HEK293 (cell line): Measurements from ENCODE around the gene CSF1.

Experiments used
- KLF8 ChIP-seq: fragments of 450-650 bp; formaldehyde crosslinking; IDR thresholded peaks from 2 replicates; pipeline ENCODE4 v1.5.1; 2016; ENCODE audit warnings: missing biosample characterization, missing genetic modification characterization
- MYNN ChIP-seq: fragments of 450-650 bp; formaldehyde crosslinking; IDR thresholded peaks from 2 replicates; pipeline ENCODE4 v1.5.1; 2016; ENCODE audit warnings: missing biosample characterization, missing genetic modification characterization, borderline replicate concordance
- OSR2 ChIP-seq: fragments of 450-650 bp; formaldehyde crosslinking; IDR thresholded peaks from 2 replicates; pipeline ENCODE4 v1.5.1; 2016; ENCODE audit warnings: missing biosample characterization, missing genetic modification characterization
- PRDM1 ChIP-seq: fragments of 450-650 bp; formaldehyde crosslinking; IDR thresholded peaks from 2 replicates; pipeline ENCODE4; 2016; ENCODE audit warnings: missing biosample characterization, missing genetic modification characterization
- RBAK ChIP-seq: fragments of 450-650 bp; formaldehyde crosslinking; IDR thresholded peaks from 2 replicates; pipeline ENCODE4 v1.5.1; 2016; ENCODE audit warnings: missing biosample characterization, missing genetic modification characterization
- SCRT1 ChIP-seq: fragments of 450-650 bp; formaldehyde crosslinking; IDR thresholded peaks from 2 replicates; pipeline ENCODE4 v1.5.1; 2016; ENCODE audit warnings: missing biosample characterization, missing genetic modification characterization, borderline replicate concordance
- YY2 ChIP-seq: fragments of 450-650 bp; formaldehyde crosslinking; IDR thresholded peaks from 2 replicates; pipeline ENCODE4 v1.5.1; 2016; ENCODE audit warnings: missing biosample characterization, missing genetic modification characterization
- ZBTB10 ChIP-seq: fragments of 450-650 bp; formaldehyde crosslinking; IDR thresholded peaks from 2 replicates; pipeline ENCODE4 v1.5.1; 2016; ENCODE audit warnings: missing biosample characterization, missing genetic modification characterization
- ZBTB17 ChIP-seq: fragments of 450-650 bp; formaldehyde crosslinking; IDR thresholded peaks from 2 replicates; pipeline ENCODE4 v1.5.1; 2016; ENCODE audit warnings: missing biosample characterization, missing genetic modification characterization
- ZBTB49 ChIP-seq: fragments of 450-650 bp; formaldehyde crosslinking; IDR thresholded peaks from 2 replicates; pipeline ENCODE4 v1.5.1; 2016; ENCODE audit warnings: missing biosample characterization, missing genetic modification characterization, low read depth
- ZFP37 ChIP-seq: fragments of 450-650 bp; formaldehyde crosslinking; IDR thresholded peaks from 2 replicates; pipeline ENCODE4 v1.5.1; 2016; ENCODE audit warnings: missing biosample characterization, missing genetic modification characterization
- ZFP41 ChIP-seq: fragments of 450-650 bp; formaldehyde crosslinking; IDR thresholded peaks from 2 replicates; pipeline ENCODE4 v1.5.1; 2016; ENCODE audit warnings: missing biosample characterization, missing genetic modification characterization, borderline replicate concordance
- ZNF174 ChIP-seq: fragments of 450-650 bp; formaldehyde crosslinking; IDR thresholded peaks from 2 replicates; pipeline ENCODE4 v1.5.0; 2017; ENCODE audit warnings: missing biosample characterization, mild to moderate bottlenecking, missing genetic modification characterization
- ZNF202 ChIP-seq: fragments of 450-650 bp; formaldehyde crosslinking; IDR thresholded peaks from 2 replicates; pipeline ENCODE4 v1.5.1; 2016; ENCODE audit warnings: missing biosample characterization, missing genetic modification characterization, borderline replicate concordance
- ZNF214 ChIP-seq: fragments of 450-650 bp; formaldehyde crosslinking; IDR thresholded peaks from 2 replicates; pipeline ENCODE4 v1.5.1; 2017; ENCODE audit warnings: missing biosample characterization, mild to moderate bottlenecking, missing genetic modification characterization, borderline replicate concordance
- ZNF280C ChIP-seq: fragments of 450-650 bp; formaldehyde crosslinking; IDR thresholded peaks from 2 replicates; pipeline ENCODE4 v1.5.1; 2016; ENCODE audit warnings: missing biosample characterization, missing genetic modification characterization
- ZNF362 ChIP-seq: fragments of 450-650 bp; formaldehyde crosslinking; IDR thresholded peaks from 2 replicates; pipeline ENCODE4 v1.5.1; 2016; ENCODE audit warnings: missing biosample characterization, missing genetic modification characterization
- ZNF48 ChIP-seq: fragments of 450-650 bp; formaldehyde crosslinking; IDR thresholded peaks from 2 replicates; pipeline ENCODE4 v1.5.1; 2016; ENCODE audit warnings: missing biosample characterization, missing genetic modification characterization
- ZNF561 ChIP-seq: fragments of 450-650 bp; IDR thresholded peaks from 2 replicates; pipeline ENCODE4 v1.5.1; 2018; ENCODE audit warnings: missing biosample characterization, missing genetic modification characterization, borderline replicate concordance
- ZNF571 ChIP-seq: fragments of 450-650 bp; formaldehyde crosslinking; IDR thresholded peaks from 2 replicates; pipeline ENCODE4 v1.5.0; 2017; ENCODE audit warnings: missing biosample characterization, missing genetic modification characterization
- ZNF610 ChIP-seq: fragments of 450-650 bp; formaldehyde crosslinking; IDR thresholded peaks from 2 replicates; pipeline ENCODE4 v1.5.1; 2016; ENCODE audit warnings: missing biosample characterization, missing genetic modification characterization, borderline replicate concordance
- ZNF624 ChIP-seq: fragments of 450-650 bp; formaldehyde crosslinking; IDR thresholded peaks from 2 replicates; pipeline ENCODE4 v1.5.1; 2017; ENCODE audit warnings: missing biosample characterization, missing genetic modification characterization
- ZNF626 ChIP-seq: fragments of 450-650 bp; sonication (Bioruptor Pico); formaldehyde crosslinking; IDR thresholded peaks from 2 replicates; pipeline ENCODE4 v1.5.1; 2018; ENCODE audit warnings: missing biosample characterization, missing genetic modification characterization, inconsistent platforms
- ZNF639 ChIP-seq: fragments of 450-650 bp; formaldehyde crosslinking; IDR thresholded peaks from 2 replicates; pipeline ENCODE4 v1.5.1; 2016; ENCODE audit warnings: missing biosample characterization, missing genetic modification characterization
- ZNF664 ChIP-seq: fragments of 450-650 bp; formaldehyde crosslinking; IDR thresholded peaks from 2 replicates; pipeline ENCODE4 v1.5.1; 2016; ENCODE audit warnings: missing biosample characterization, missing genetic modification characterization
- ZNF670 ChIP-seq: fragments of 450-650 bp; formaldehyde crosslinking; IDR thresholded peaks from 2 replicates; pipeline ENCODE4 v1.5.1; 2016; ENCODE audit warnings: missing biosample characterization, missing genetic modification characterization, low read depth
- ZNF747 ChIP-seq: fragments of 450-650 bp; formaldehyde crosslinking; IDR thresholded peaks from 2 replicates; pipeline ENCODE4 v1.5.1; 2016; ENCODE audit warnings: missing biosample characterization, missing genetic modification characterization
- ZNF830 ChIP-seq: fragments of 450-650 bp; IDR thresholded peaks from 2 replicates; pipeline ENCODE4 v1.5.0; 2018; ENCODE audit warnings: missing biosample characterization, missing genetic modification characterization, low read depth, mild to moderate bottlenecking, moderate library complexity
- ZSCAN4 ChIP-seq: fragments of 450-650 bp; formaldehyde crosslinking; IDR thresholded peaks from 2 replicates; pipeline ENCODE4 v1.5.1; 2017; ENCODE audit warnings: missing biosample characterization, missing genetic modification characterization

CSF1 gene

GRCh38 chr1:109910123-109910962, at the start of gene CSF1 (continued):
- TF ChIP-seq ZNF626 (no peak), ZSCAN4 (peak; percentile 97), OSR2 (tag by site-specific recombination) (no peak), ZBTB17 (tag by site-specific recombination) (peak; percentile 96), RBAK (tag by site-specific recombination) (no peak), YY2 (tag by site-specific recombination) (no peak), KLF8 (no peak; the same call in none of the 2 replicates), ZNF670 (tag by site-specific recombination) (no peak), ZNF280C (tag by site-specific recombination) (no peak), MYNN (tag by site-specific recombination) (0 out of 2 replicates have a peak, but pooled peaks have one; percentile 23), ZFP37 (peak; percentile 84), ZNF362 (tag by site-specific recombination) (no peak), ZNF561 (no peak; the same call in 1 of the 2 replicates), ZNF610 (tag by site-specific recombination) (no peak), ZNF624 (tag by site-specific recombination) (no peak), ZNF571 (tag by site-specific recombination) (no peak), ZBTB10 (tag by site-specific recombination) (peak; percentile 83), ZNF747 (tag by site-specific recombination) (no peak), ZNF202 (no peak), ZNF664 (tag by site-specific recombination) (no peak), ZNF639 (tag by site-specific recombination) (peak; percentile 82), ZBTB49 (tag by site-specific recombination) (no peak), ZFP41 (no peak), SCRT1 (tag by site-specific recombination) (no peak), ZNF214 (no peak), ZNF174 (no peak), ZNF48 (tag by site-specific recombination) (no peak), ZNF830 (tag by site-specific recombination) (no peak), PRDM1 (tag by site-specific recombination) (peak; percentile 55; the same call in 1 of the 2 replicates)
